KMS-11 (cell line): ENCODE results near the gene KRT3.

Experiments used
- H2AFZ ChIP-seq: fragments of 200-600 bp; sonication (generic); 2 replicates; pipeline ENCODE4 v1.6.1; 2016; ENCODE audit warnings: antibody characterized with exemption, mixed run types, low read depth
- H3K27ac ChIP-seq: fragments of 200-600 bp; sonication (generic); 2 replicates; pipeline ENCODE4 v1.6.1; 2016; ENCODE audit warnings: mild to moderate bottlenecking, mixed run types
- H3K27me3 ChIP-seq: fragments of 200-600 bp; sonication (generic); 2 replicates; pipeline ENCODE4 v1.6.1; 2017; ENCODE audit warnings: mild to moderate bottlenecking, low read depth, mixed run types, moderate library complexity; ENCODE audit not compliant: insufficient read depth
- H3K36me3 ChIP-seq: fragments of 200-600 bp; sonication (generic); 2 replicates; pipeline ENCODE4 v1.6.1; 2017; ENCODE audit warnings: mild to moderate bottlenecking, mixed run types; ENCODE audit not compliant: insufficient read depth
- H3K4me1 ChIP-seq: fragments of 200-600 bp; sonication (generic); 2 replicates; pipeline ENCODE4 v1.6.1; 2016; ENCODE audit warnings: mild to moderate bottlenecking, low read depth, mixed run types; ENCODE audit not compliant: poor library complexity, severe bottlenecking
- H3K4me2 ChIP-seq: fragments of 200-600 bp; sonication (generic); 2 replicates; pipeline ENCODE4 v1.7.0; 2016; ENCODE audit warnings: mild to moderate bottlenecking, mixed run types
- H3K4me3 ChIP-seq: fragments of 200-600 bp; sonication (generic); IDR thresholded peaks from 2 replicates; pipeline ENCODE4 v1.6.1; 2017; ENCODE audit warnings: low read depth, low read length, mixed read lengths; ENCODE audit not compliant: insufficient read depth
- H3K79me2 ChIP-seq: fragments of 200-600 bp; sonication (generic); 2 replicates; pipeline ENCODE4 v1.6.1; 2016; ENCODE audit warnings: low read depth, mixed run types; ENCODE audit not compliant: insufficient read depth
- H3K9ac ChIP-seq: fragments of 200-600 bp; sonication (generic); 2 replicates; pipeline ENCODE4 v1.6.1; 2016; ENCODE audit warnings: mild to moderate bottlenecking, mixed run types
- H4K20me1 ChIP-seq: fragments of 200-600 bp; sonication (generic); 2 replicates; pipeline ENCODE4 v1.6.1; 2016; ENCODE audit warnings: mild to moderate bottlenecking, mixed run types; ENCODE audit not compliant: insufficient read depth
- TF ChIP-seq, protein P1 (sequence below): fragments of 200-600 bp; sonication (generic); conservative IDR thresholded peaks from 2 replicates; pipeline ENCODE4 v1.6.1; 2017; ENCODE audit warnings: low read depth, mild to moderate bottlenecking, antibody characterized with exemption, low read length, moderate library complexity, mixed read lengths

The KRT3 gene

GRCh38 chr12:52741375-52742195, 54.3 kb downstream of the KRT3 start:
- Histone ChIP-seq H3K9ac (no peak overlapping the region), H3K79me2 (no peaks in the 10 kb centered on the region), H2AFZ (no peak overlapping the region), H3K4me2 (no peak overlapping the region), H3K27me3 (peaks cover 15% of the 10 kb centered on the region; the same call in 1 of the 2 replicates), H4K20me1 (no peaks in the 10 kb centered on the region), H3K27ac (no peak overlapping the region), H3K4me1 (no peaks in the 10 kb centered on the region), H3K36me3 (no peaks in the 10 kb centered on the region), H3K4me3 (no peak overlapping the region)
- TF ChIP-seq, protein P1, sequence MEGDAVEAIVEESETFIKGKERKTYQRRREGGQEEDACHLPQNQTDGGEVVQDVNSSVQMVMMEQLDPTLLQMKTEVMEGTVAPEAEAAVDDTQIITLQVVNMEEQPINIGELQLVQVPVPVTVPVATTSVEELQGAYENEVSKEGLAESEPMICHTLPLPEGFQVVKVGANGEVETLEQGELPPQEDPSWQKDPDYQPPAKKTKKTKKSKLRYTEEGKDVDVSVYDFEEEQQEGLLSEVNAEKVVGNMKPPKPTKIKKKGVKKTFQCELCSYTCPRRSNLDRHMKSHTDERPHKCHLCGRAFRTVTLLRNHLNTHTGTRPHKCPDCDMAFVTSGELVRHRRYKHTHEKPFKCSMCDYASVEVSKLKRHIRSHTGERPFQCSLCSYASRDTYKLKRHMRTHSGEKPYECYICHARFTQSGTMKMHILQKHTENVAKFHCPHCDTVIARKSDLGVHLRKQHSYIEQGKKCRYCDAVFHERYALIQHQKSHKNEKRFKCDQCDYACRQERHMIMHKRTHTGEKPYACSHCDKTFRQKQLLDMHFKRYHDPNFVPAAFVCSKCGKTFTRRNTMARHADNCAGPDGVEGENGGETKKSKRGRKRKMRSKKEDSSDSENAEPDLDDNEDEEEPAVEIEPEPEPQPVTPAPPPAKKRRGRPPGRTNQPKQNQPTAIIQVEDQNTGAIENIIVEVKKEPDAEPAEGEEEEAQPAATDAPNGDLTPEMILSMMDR: no peak

GRCh38 chr12:52740584-52740983, 55.3 kb downstream of the KRT3 start:
- H3K27me3 ChIP-seq: peaks cover 10% of the 10 kb centered on the region; the same call in 1 of the 2 replicates
- H3K9ac ChIP-seq: no peak overlapping the region
- no peaks in the 10 kb centered on the region for H3K36me3 ChIP-seq
- TF ChIP-seq, protein P1: no peak
- H3K4me2 ChIP-seq: no peak overlapping the region
- H3K27ac ChIP-seq: no peak overlapping the region
- no peaks in the 10 kb centered on the region for H4K20me1 ChIP-seq
- H3K4me3 ChIP-seq: no peak overlapping the region
- no peaks in the 10 kb centered on the region for H3K79me2 ChIP-seq
- H3K4me1 ChIP-seq: no peaks in the 10 kb centered on the region
- H2AFZ ChIP-seq: no peak overlapping the region

- no peaks in the 10 kb centered on the region for H3K4me1 ChIP-seq
- H3K27ac ChIP-seq: no peak overlapping the region
- peaks cover 14% of the 10 kb centered on the region; the same call in 1 of the 2 replicates for H3K27me3 ChIP-seq
- no peak overlapping the region for H3K4me2 ChIP-seq
- H3K4me3 ChIP-seq: no peak overlapping the region
- TF ChIP-seq, protein P1: no peak
- no peaks in the 10 kb centered on the region for H3K79me2 ChIP-seq
- no peak overlapping the region for H2AFZ ChIP-seq
- H3K9ac ChIP-seq: no peak overlapping the region
- H4K20me1 ChIP-seq: no peaks in the 10 kb centered on the region
- H3K36me3 ChIP-seq: no peaks in the 10 kb centered on the region
These were observed 56.0 kb downstream of the KRT3 start for GRCh38 chr12:52739963-52740362.
